ENCODE data around the gene RAB5A.

GRCh38 chr3:20008646-20009045 is 61.7 kb downstream of the RAB5A start:
- TF ChIP-seq CTCF (IDR thresholded peaks at IDR 0.05): no peak
- TF ChIP-seq POLR2A (IDR thresholded peaks at IDR 0.05): no peak
